GM23248 (cell line): ENCODE measurements around the gene CUL3.

Source experiments
- EZH2 ChIP-seq: fragments of 200-600 bp; sonication (generic); IDR thresholded peaks from 2 replicates; pipeline ENCODE4 v1.6.1; 2018; ENCODE audit warnings: antibody characterized with exemption, mild to moderate bottlenecking; ENCODE audit not compliant: insufficient read depth, poor library complexity, severe bottlenecking
- EZH2phosphoT487 ChIP-seq: fragments of 200-600 bp; sonication (generic); IDR thresholded peaks from 2 replicates; pipeline ENCODE4 v1.6.1; 2018; ENCODE audit warnings: antibody characterized with exemption, moderate library complexity, mild to moderate bottlenecking, low read depth; ENCODE audit not compliant: insufficient read depth

GRCh38 chr2:224517963-224518362 lies 67.2 kb downstream of the CUL3 start:
- TF ChIP-seq EZH2 (no peak), EZH2phosphoT487 (no peak)
